ENCODE results near the gene ARL15.

ARL15 gene

DNA sequence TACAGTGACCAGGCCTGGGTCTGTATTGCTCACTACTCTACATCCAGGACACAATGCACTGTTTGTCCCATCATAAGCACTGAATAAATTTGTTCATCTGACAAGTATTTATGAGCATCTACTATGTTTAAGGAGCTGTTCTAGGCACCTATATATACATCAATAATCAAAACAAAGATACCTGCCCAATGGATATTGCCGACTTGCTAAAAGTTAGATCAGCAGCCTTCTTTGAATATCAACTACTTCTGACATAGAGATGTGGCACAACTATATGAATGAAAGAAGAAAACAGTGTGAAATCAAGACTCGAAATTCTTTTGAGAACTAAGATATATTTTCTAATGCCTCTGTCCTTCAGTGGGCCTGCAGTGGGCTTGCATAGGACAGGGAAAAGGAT, 215.7 kb downstream of the ARL15 start:
- no peak for ATAC-seq (ENCODE audit: insufficient read depth, low read depth)
- Histone ChIP-seq H3K79me2 (ENCODE audit: insufficient read depth, low read length) (no peaks in the 10 kb centered on the region), H3K27ac (ENCODE audit: low read length) (no peak overlapping the region), H3K4me3 (ENCODE audit: low read depth in 1 of 2, low read length in 2 of 2) (no peak overlapping the region), H2AFZ (ENCODE audit: low read depth, low read length) (no peak overlapping the region), H3K4me1 (ENCODE audit: insufficient read depth, low read length) (no peaks in the 10 kb centered on the region), H3K4me2 (ENCODE audit: insufficient read depth, low read length) (no peak overlapping the region), H3K9ac (ENCODE audit: low read depth, low read length) (no peak overlapping the region), H3K36me3 (ENCODE audit: insufficient read depth, low read length) (no peaks in the 10 kb centered on the region), H3K27me3 (ENCODE audit: insufficient read depth, low read length, poor library complexity) (no peaks in the 10 kb centered on the region), H4K20me1 (ENCODE audit: insufficient read depth, low read length) (no peaks in the 10 kb centered on the region), H3K9me3 (ENCODE audit: insufficient read depth, low read length, severe bottlenecking) (no peaks in the 10 kb centered on the region)
- TF ChIP-seq EZH2 (IDR thresholded peaks at IDR 0.05; ENCODE audit: borderline replicate concordance, low read depth, low read length, severe bottlenecking): no peak
- TF ChIP-seq, protein P1, sequence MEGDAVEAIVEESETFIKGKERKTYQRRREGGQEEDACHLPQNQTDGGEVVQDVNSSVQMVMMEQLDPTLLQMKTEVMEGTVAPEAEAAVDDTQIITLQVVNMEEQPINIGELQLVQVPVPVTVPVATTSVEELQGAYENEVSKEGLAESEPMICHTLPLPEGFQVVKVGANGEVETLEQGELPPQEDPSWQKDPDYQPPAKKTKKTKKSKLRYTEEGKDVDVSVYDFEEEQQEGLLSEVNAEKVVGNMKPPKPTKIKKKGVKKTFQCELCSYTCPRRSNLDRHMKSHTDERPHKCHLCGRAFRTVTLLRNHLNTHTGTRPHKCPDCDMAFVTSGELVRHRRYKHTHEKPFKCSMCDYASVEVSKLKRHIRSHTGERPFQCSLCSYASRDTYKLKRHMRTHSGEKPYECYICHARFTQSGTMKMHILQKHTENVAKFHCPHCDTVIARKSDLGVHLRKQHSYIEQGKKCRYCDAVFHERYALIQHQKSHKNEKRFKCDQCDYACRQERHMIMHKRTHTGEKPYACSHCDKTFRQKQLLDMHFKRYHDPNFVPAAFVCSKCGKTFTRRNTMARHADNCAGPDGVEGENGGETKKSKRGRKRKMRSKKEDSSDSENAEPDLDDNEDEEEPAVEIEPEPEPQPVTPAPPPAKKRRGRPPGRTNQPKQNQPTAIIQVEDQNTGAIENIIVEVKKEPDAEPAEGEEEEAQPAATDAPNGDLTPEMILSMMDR (IDR thresholded peaks at IDR 0.05; ENCODE audit: borderline replicate concordance, extremely low read depth, low read length, poor library complexity, severe bottlenecking): no peak
- DNase-seq: no peak

- H3K9ac ChIP-seq (ENCODE audit: low read depth, low read length): no peak overlapping the region
- H4K20me1 ChIP-seq (ENCODE audit: insufficient read depth, low read length): no peaks in the 10 kb centered on the region
- DNase-seq (no peak), ATAC-seq (ENCODE audit: insufficient read depth, low read depth) (peak; percentile 64; the same call in 2 of the 3 replicates)
- no peak overlapping the region for H3K27ac ChIP-seq (ENCODE audit: low read length)
- H3K4me3 ChIP-seq (ENCODE audit: low read depth in 1 of 2, low read length in 2 of 2): no peak overlapping the region
- H2AFZ ChIP-seq (ENCODE audit: low read depth, low read length): no peak overlapping the region
- H3K79me2 ChIP-seq (ENCODE audit: insufficient read depth, low read length): no peaks in the 10 kb centered on the region
- H3K4me2 ChIP-seq (ENCODE audit: insufficient read depth, low read length): no peak overlapping the region
- no peaks in the 10 kb centered on the region for H3K27me3 ChIP-seq (ENCODE audit: insufficient read depth, low read length, poor library complexity)
- no peaks in the 10 kb centered on the region for H3K9me3 ChIP-seq (ENCODE audit: insufficient read depth, low read length, severe bottlenecking)
- TF ChIP-seq, protein P1 (IDR thresholded peaks at IDR 0.05; ENCODE audit: borderline replicate concordance, extremely low read depth, low read length, poor library complexity, severe bottlenecking): no peak
- TF ChIP-seq EZH2 (IDR thresholded peaks at IDR 0.05; ENCODE audit: borderline replicate concordance, low read depth, low read length, severe bottlenecking): no peak
- no peaks in the 10 kb centered on the region for H3K36me3 ChIP-seq (ENCODE audit: insufficient read depth, low read length)
- no peaks in the 10 kb centered on the region for H3K4me1 ChIP-seq (ENCODE audit: insufficient read depth, low read length)
These were observed 216.5 kb downstream of the ARL15 start for GRCh38 chr5:54093861-54094260.

GRCh38 chr5:54093081-54093492, 217.3 kb downstream of the ARL15 start:
- ATAC-seq (ENCODE audit: insufficient read depth, low read depth): no peak
- Histone ChIP-seq H3K4me1 (ENCODE audit: insufficient read depth, low read length) (no peaks in the 10 kb centered on the region), H3K4me2 (ENCODE audit: insufficient read depth, low read length) (no peak overlapping the region), H3K9ac (ENCODE audit: low read depth, low read length) (no peak overlapping the region), H3K27ac (ENCODE audit: low read length) (no peak overlapping the region), H3K79me2 (ENCODE audit: insufficient read depth, low read length) (no peaks in the 10 kb centered on the region), H4K20me1 (ENCODE audit: insufficient read depth, low read length) (no peaks in the 10 kb centered on the region), H3K4me3 (ENCODE audit: low read depth in 1 of 2, low read length in 2 of 2) (no peak overlapping the region), H3K36me3 (ENCODE audit: insufficient read depth, low read length) (no peaks in the 10 kb centered on the region), H3K27me3 (ENCODE audit: insufficient read depth, low read length, poor library complexity) (no peaks in the 10 kb centered on the region), H2AFZ (ENCODE audit: low read depth, low read length) (no peak overlapping the region), H3K9me3 (ENCODE audit: insufficient read depth, low read length, severe bottlenecking) (no peaks in the 10 kb centered on the region)
- DNase-seq: no peak
- no peak for TF ChIP-seq EZH2 (IDR thresholded peaks at IDR 0.05; ENCODE audit: borderline replicate concordance, low read depth, low read length, severe bottlenecking)
- TF ChIP-seq, protein P1 (IDR thresholded peaks at IDR 0.05; ENCODE audit: borderline replicate concordance, extremely low read depth, low read length, poor library complexity, severe bottlenecking): no peak
